GM21381 (cell line): ENCODE measurements around the gene AOPEP.

Experiments used
- ATAC-seq: cut with Tn5 transposase; IDR thresholded peaks from one replicate; pipeline ENCODE4 v1.9.1; 2021; ENCODE audit warnings: mild to moderate bottlenecking, moderate library complexity; ENCODE audit not compliant: unreplicated experiment

Gene AOPEP

DNA sequence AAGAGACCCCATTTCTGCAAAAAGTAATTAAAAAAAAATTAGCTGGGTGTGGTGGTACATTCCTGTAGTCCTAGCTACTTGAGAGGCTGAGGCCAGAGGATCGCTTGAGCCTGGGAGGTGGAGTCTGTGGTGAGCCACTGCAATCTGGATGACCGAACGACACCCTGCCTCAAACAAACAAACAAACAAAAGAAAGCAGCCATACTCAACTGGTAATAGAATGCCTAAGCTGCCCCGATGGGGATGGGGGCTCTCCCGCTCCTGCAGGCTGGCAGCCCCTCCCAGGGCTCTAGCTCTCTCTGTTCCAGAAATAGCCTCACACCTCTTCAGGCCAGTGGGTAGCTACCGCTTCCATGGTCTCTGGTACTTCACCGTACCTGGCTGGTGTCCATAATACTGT, 349.2 kb downstream of the AOPEP start:
- no peak for ATAC-seq

DNA sequence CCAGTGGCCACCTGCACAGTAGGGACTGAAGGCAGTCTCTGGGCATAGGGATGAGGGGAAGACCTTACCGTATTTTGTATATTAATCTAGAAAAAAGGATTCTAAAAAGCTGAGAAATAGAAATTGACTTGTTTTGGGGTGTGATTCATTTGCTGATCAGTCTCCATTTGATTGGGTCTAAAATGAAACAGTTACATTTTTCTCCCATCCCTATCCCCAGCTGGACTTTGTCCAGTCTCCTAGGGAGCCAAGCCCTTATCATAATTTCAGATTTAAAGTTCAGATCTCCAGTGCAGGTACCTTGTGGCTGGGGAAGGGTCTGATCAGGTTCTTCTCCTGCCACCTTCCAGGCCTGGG, 350.2 kb downstream of the AOPEP start:
- no peak for ATAC-seq

GRCh38 chr9:95077053-95077765, 350.7 kb downstream of the AOPEP start:
- ATAC-seq: no peak

DNA sequence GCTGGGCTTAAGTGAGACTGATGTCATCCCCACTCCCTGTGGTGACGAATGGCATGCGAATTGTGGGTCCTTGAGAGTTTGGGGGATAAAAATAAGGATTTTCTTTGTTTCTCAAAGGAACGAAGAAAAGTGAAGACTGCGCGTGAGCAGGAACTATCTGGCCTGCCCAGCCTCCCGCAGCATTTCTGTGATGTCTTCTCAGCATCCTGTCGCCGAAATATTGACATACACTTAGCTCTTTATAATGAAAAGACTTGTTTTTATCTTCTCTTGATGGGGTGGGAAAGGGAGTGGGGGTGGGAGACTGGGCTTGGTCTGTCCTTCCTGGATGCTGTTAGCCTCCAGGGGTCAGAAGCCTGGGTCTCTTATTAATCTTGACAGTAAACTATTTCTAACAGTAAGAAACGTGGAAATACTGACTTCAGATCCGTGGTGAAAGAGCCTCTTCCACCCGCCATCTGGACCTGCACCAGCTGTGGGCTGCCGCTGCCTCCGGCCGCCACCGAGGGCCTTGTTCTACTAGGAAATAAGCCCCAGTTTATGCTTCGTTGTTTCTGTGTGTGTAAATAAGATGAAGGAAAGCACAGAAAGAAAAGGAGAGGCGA, 351.4 kb downstream of the AOPEP start:
- ATAC-seq: no peak

- no peak for ATAC-seq
These were observed 352.0 kb downstream of the AOPEP start for GRCh38 chr9:95078511-95078910.

GRCh38 chr9:95078939-95079338, 352.4 kb downstream of the AOPEP start:
- no peak for ATAC-seq

- no peak for ATAC-seq
These were observed 353.0 kb downstream of the AOPEP start for GRCh38 chr9:95079461-95079860.

DNA sequence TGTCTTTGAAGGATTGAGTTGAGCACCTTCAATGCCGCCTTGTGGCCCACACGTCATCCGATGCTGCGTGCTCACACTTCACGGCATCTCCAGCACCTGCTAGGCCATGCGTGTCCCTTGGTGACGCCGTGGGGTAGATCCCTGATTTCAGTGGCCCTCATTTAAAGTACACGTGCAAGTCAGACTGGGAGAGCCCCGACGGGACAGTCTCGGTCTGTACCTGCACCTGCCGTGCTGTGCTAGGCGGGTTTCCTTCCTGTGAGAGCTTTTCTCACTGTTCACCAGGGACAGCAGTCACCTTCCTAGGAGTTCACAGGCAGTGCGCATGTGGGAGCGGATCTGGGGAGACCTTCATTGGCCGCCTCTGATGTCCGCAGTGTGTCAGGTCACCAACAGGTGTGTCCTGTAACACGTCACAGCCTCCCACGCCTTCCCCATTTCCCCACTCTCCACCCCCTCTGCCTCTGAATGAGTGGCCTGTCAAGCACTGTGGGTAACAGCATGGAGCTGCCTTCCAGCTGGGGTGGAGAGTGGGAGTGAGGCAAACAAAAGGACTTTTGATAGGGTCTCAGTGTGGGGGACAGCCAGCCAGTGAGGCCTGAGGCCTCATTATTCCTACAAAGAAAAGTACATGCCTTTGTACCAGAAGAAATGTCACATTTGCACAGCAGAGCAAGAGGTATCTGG, 354.6 kb downstream of the AOPEP start:
- ATAC-seq: no peak

GRCh38 chr9:95081998-95082397, 355.5 kb downstream of the AOPEP start:
- no peak for ATAC-seq

DNA sequence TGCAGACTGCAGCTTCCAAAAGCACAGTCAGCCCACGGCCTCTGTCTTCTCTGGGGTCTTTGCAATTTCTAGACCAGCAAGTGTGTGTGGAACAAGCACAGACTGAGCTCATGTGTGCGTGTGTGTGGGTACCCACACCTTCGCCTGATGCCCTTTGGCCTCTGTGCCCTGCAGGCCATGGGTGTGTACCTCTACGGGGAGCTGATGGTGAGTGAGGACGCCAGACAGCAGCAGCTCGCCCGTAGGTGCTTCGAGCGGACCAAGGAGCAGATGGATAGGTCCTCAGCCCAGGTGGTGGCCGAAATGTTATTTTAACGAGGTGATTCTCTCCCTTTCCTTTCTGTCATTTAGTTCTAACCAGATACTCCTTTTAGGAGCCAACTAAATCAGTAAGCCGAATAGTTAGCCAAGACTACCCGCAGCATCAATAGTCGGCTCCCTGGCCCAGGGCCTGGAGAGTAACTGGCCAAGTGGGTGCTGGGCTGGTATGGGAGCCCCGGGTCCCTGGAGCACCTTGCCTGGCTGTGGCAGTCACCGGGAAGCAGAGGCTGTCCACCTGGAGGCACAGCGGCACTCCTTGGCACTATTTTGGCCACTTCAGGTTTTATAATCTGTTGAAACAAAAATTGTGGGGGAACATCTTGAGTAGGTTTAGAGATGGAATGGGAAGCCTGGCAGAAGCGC, 356.0 kb downstream of the AOPEP start:
- ATAC-seq: no peak

- ATAC-seq: no peak
These were observed 356.7 kb downstream of the AOPEP start for GRCh38 chr9:95083086-95083768.

DNA sequence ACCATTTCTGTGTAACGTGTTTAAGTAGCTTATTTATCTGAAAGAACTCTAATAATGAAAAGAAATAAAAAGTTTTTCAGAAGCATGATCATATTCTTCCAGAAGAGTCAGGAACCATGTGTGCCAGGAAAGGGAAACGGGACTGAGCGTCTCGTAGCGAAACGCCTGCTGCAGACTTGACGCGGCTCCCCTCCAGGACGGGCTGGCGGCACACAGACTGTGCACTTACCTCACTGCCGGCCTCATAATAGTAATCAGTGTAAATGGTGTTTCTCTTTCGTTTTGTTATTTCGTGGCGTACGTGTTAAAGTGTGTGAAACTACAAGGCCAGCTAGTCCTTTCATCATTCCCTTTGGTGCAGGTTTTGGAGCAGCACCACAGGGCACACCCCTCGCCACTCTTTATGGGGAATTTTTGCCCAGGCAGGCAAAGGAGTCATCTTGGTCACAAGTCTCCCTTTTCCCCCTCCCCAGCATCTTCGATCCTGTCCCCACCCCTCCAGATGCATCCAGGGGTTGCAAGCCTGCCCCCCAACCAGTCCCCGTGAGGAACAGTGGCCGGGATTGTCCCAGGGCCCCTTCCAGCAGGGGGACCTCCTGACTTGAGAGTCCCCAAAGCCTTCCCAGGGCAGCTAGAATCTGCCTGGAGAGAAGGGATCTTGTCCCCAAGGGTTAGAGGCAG, 357.9 kb downstream of the AOPEP start:
- no peak for ATAC-seq

DNA sequence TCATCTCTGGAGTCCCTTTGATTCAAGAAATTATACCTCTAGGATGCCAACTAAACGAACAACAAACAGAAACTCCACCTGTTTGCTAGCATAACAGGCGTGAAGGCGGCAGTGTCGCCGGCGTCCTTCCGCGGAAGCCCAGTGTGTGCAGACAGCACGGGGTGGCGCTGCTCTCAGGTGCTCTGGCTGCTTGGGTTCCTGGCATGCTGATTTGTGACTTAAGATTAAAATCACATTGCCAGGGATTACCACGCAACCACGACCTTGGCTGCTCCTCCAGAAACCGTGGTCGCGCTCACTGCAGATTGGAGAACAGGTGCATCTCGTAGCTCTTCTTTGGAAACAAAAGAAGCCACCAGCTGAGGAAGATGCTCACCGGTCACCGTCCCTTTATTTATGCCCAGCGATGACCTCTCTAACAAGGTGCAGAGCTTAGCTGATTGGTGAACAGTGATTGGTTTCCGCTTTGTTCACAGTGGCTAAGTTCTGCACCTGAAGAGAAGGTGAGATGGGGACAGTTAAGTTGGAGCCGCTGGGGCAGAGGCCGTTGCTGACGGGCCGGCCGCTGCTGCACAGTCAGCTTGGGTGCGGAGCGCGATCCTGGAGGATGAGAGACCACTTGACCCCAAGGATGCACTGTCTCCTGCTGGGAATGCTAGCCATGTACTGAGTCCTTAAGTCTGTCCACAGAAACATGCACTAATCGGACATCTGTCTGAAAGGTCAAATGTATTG, 358.7 kb downstream of the AOPEP start:
- ATAC-seq: no peak

DNA sequence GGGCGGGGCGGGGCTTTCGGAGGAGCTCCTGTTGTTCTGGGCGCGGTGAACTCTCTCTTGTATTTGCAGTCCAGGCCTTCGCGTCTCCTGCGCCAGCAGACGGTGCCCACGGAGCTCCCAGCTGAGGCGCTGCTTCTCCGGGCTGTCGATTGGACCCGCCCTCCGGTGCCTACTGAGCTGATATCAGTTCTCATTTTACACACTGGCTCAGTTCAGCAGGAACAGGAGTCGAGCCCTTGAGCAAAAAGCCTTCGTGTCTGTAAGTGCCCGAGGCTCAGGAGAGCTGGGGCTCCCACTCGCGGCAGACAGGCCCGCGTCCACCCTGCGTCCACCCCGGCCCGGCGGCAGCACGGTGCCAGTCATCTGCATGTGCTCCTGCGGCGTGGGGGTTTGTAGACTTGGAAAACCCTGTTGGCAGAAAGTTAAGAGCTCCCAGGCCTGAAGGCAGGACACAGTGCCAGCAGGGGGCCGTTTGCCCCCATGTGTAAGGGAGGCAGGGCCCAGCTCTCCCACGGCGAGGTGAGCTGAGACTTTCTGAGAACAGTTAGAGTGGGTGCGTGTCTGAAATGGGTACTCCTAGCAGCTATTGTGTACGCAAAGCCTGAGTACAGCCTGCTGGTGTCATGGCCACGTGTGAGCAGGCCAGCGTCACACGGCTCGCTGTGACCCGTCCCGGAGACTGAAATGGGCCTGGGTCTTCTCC, 359.5 kb downstream of the AOPEP start:
- no peak for ATAC-seq

DNA sequence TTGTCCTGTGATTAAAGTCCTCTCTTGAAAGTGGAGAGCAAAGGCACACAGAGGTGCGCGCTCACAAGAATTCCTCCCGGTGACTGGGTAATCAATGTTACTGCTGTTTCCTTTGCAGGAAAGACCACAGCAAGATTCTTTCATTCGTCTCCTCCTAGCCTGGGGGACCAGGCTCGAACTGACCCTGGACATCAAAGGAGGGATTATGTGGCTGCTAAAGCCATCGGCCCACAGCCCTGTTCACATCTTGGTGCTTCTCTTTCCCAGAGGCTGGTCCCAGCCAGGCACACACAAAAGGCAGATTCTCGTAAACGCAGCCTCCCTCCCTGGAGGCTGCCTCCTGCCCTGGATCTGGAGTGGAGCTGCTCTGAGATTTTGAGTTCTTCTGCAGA, 360.1 kb downstream of the AOPEP start:
- ATAC-seq: no peak

DNA sequence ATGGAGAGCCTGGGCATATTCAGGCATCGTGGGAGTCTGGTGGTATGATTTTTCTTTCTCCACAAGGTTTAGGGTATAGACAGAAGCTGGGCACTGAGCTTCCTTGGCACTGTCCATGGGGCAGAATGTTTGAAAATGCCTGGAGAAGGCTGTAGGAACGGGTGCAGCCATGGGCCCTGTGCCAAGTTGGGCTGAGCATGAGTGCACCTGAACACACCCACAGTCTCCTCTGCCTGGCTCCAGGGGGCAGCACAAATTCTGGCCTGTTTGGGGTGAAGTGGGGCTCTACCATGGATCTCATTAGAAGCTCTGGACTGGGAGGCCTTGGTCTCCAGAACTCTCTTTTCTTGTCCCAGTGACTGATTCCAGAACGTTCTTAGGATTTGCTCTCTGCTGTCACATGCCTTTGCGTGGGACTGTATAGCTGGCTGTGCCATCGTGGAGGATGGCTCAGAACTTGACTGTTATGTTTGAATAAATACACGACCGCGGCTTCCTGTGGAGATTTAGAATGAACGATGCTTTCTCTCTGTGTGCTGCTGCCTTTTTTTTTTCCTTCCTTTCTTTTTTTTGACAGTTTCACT, 361.3 kb downstream of the AOPEP start:
- no peak for ATAC-seq

DNA sequence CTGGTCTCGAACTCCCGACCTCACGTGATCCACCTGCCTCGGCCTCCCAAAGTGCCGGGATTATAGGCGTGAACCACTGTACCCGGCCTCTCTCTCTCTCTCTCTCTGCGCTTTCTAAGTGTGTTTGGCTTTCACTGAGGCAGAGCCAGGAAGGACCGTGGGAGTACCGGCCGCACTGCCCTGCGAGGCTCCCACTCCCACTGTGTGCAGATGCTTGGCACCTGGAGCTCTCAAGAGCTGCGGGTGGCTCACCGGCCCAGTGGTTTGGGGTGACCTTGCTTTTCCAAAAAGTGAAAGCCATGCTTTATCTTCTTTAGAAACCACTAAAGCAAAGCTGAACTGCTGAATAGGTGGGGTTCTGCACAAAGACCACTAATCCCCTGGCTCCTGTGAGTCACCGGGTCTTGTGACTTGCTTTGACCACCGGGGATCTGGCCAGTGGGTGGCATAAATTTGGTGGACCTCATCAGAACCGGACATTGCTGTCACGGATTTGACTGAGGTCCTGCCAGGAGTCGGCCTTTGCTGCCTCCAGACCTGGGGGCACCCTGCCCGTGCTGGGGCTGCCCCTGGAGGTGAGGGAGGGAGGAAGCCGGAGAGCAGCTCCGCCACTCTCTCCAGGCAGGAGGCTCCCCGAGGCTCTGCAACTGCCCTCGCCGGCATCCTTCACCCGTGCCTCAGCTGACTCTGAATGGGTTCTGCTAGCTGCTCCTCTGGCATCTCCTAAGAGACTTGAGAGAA, 362.1 kb downstream of the AOPEP start:
- no peak for ATAC-seq

- ATAC-seq: no peak
These were observed 362.9 kb downstream of the AOPEP start for GRCh38 chr9:95089257-95090022.
